Glomerular visceral epithelial cell (primary cell): ENCODE results near the gene CLEC12A.

Source experiments
- DNase-seq: peaks from one replicate; pipeline ENCODE4 v3.0.0-alpha.2; 2016; ENCODE audit errors: extremely low spot score

The CLEC12A gene

GRCh38 chr12:10033783-10034545 lies 62.8 kb downstream of the CLEC12A start:
- DNase-seq = no peak
